SIG-M5 treated with dmso at 0.1 percent for 504 hours (cell line): ENCODE results near the gene EED.
"Not testable (repeated sequence)": the region's sequence is repeated elsewhere in the genome, so short reads cannot be mapped to it uniquely, and the experiment has no call there.

Experiments
- DNase-seq: peaks from one replicate; lab custom pipeline; 2025; ENCODE audit not compliant: unreplicated experiment; lab: John Stamatoyannopoulos, UW

Gene EED

DNA sequence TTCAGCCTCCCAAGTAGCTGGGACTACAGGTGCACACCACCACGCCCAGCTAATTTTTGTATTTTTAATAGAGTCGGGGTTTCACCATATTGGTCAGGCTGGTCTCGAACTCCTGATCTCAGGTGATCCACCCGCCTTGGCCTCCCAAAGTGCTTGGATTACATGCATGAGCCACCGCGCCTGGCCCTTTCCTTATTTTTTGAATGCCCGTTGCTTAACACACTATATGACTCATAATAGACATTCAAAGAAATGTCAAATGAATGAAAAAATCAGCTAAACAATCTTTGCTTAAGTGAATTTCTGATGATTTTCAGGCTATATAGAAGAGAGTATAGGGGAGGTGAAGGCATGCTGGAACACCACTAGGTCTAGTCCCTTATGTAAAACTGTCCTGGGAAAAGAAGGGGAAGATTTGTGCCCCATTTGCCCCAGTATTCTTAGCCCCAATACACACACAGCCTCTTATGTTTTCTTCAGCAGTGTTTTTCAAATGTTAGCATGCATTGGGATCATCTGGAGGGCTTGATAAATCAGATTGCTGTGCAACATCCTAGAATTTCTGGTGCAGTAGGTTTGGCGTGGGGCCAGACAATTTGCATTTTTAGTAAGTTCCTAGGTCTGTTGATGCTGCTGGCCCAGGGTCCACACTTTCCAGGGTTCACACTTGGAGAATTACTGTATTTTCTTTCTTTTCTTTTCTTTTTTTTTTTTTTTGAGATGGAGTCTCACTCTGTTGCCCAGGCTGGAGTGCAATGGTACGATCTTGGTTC, 45.1 kb downstream of the EED start:
- not testable (repeated sequence) for DNase-seq

DNA sequence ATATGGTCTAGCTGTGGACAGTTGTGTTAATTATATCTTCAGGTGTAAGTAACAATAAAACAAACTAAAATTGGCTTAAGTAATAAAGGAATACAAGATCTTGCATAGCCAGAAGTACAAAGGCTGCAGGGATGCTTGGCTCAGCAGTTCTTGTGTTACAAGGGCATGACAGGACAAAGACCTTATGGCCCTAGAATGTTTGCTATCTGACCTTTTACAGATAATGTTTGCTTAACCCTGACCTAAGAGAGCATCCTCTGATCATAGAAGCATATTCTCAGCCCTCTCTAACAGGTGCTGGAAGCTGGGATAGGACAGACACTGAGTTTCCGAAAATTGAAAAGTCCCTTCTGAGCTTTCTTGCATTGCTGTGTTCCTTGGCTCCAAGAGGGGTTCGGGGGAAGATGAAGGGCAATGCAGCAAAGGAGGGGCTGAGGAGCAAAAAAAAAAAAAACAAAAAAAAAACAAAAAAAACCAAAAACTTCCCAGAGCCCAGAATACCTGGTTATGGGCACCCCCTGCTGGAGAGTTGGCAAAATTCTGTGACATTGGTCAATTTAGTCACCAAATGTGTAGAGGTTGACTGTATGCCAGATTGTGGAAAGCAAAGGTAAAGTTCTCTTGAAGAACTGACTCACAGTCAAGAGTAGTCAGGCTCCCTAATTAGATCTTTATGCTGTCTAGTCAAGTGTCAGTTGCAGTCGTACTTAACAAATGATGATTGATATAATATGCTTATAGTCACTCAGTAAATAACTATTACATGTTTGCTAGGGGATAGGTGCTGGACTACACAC, 47.1 kb downstream of the EED start:
- peak; percentile 51 for DNase-seq

DNA sequence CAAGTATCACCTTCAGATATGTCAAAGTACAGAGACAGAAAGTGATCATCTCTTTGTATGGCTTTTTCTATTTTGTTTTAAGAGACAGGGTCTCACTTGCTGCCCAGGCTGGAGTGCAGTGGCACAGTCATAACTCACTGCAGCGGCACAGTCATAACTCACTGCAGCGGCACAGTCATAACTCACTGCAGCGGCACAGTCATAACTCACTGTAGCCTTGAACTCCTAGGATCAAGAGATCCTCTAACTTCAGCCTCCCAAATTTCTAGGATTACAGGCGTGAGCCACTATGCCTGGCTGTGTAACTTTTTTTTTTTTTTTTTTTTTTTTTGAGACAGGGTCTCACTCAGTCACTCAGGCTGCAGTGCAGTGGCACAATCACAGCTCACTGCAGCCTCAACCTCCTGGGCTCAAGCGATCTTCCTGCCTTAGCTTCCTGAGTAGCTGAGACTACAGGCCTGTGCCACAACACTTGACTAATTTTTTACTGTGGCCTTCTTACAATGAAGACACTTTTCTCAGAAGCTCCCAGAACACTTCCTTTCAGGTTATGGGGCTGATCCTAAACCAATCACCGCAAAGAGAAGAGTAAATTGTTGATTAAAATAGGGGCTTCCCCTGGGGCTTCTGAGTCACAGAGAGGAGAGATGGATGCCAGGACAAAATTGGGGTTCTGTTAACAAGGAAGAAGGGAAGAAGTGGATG, 48.5 kb downstream of the EED start:
- no peak for DNase-seq

DNA sequence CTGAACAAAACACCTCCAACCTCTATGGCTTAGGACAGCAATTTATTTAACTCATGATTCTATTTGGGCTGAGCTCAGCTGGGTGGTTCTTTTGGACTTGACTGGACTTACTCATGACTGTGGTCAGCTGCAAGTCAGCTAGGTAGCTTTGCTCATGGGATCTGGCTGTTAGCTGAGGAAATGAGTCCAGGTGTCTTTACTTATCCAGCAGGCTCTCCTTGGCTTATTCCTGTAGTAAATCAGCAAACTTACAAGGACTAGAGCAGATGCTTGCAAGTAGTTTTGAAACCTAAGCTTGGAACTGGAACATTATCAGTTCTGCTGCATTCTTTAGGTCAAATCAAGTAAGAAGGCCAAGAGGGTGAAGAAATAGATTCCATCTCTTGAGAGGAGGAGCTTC, 49.5 kb downstream of the EED start:
- DNase-seq, result no peak

GRCh38 chr11:86301742-86302091, 57.2 kb downstream of the EED start:
- DNase-seq, result no peak

GRCh38 chr11:86302092-86302793, 57.7 kb downstream of the EED start, which contains the start of gene HIKESHI:
Gene HIKESHI, plus strand, starts transcription at chr11:86302240. Its CDS starts 209 bp downstream, at chr11:86302449.
- peak; percentile 95 for DNase-seq

DNA sequence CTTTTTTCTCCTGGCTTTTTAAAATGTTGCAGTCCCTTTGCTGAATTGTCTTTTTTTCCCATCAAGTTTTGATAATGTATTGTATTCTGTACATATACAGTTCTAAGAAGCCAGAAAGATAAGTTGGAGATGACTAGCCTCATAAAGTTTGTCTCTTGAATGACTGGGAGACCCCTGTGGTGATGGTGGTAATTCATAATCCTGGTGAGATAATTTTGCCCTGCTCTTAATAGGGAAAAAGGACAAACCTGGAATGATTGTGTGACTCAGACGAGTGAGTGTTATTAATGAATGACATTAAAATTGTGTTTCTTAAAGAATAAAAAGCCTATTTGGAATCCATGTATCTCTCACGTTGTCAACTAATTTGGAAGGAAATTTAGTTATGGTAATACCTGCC, 58.7 kb downstream of the EED start:
- no peak for DNase-seq

DNA sequence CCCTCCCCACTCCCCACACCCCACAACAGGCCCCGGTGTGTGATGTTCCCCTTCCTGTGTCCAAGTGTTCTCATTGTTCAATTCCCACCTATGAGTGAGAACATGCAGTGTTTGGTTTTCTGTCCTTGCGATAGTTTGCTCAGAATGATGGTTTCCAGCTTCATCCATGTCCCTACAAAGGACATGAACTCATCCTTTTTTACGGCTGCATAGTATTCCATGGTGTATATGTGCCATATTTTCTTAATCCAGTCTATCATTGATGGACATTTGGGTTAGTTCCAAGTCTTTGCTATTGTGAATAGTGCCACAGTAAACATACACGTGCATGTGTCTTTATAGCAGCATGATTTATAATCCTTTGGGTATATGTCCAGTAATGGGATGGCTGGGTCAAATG, 64.2 kb downstream of the EED start:
- not testable (repeated sequence) for DNase-seq

DNA sequence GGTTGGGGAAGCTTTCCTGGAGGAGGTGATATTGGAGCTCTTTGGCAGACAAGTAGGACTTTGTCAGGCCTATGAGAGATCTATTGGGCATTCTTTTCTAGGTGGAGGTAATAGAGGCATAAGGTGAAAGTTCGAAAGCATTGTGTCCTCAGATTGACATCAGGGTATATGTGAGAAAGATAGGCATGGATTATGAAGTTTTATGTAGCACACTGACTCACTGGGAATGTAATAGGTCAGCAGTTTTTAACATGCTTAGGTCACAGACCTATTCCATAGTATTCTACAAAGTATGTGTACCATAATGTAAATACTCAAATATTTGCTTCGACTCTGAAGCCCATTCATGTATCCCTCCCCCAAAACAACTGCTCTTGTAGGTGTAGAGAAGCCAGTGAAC, 69.2 kb downstream of the EED start:
- no peak for DNase-seq

GRCh38 chr11:86314636-86315035, 70.1 kb downstream of the EED start:
- no peak for DNase-seq
